ENCODE data around the gene BIN1. TPM values are rescaled to one million over a fixed set of nuclear protein-coding genes. Genes with fewer than 3 reads are reported as not detected.

The BIN1 gene
- total RNA-seq, 1 donor from 2014 or later, result 38.3 TPM

DNA sequence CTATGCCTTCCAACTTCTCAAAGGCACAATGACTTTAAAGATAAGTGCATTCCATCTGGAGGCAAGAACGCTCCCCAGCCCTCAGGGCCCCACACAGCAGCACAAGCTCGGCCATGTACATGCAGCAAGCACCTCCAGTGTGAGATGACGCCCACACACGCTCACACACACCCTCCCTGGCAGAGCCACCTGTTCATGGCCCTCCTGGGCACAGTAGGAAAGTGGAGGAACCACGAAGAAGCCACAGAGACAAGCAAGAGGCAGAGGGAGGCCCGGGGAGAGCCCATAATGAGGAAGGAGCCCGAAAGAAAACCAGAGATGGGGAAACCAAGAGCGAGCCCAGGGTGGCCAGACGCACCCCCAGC is 21.7 kb downstream of the BIN1 start:
- H3K36me3 Mint-ChIP-seq (ENCODE audit: low read depth), result no peaks in the 10 kb centered on the region
- intact Hi-C loops (cut with micrococcal nuclease), result loop anchor here (10.0 kb wide), 2 partner anchors 330 to 380 kb away; partner anchors contain the start of gene PROC
- peak overlapping the region; percentile 79 for H3K27ac Mint-ChIP-seq
- H3K9me3 Mint-ChIP-seq, result no peaks in the 10 kb centered on the region
- peak; percentile 68 for DNase-seq
- H3K27me3 Mint-ChIP-seq, result peaks cover 5% of the 10 kb centered on the region
- peaks cover 37% of the 10 kb centered on the region for H3K4me1 Mint-ChIP-seq
- H3K4me3 Mint-ChIP-seq, result peak overlapping the region; percentile 25

DNA sequence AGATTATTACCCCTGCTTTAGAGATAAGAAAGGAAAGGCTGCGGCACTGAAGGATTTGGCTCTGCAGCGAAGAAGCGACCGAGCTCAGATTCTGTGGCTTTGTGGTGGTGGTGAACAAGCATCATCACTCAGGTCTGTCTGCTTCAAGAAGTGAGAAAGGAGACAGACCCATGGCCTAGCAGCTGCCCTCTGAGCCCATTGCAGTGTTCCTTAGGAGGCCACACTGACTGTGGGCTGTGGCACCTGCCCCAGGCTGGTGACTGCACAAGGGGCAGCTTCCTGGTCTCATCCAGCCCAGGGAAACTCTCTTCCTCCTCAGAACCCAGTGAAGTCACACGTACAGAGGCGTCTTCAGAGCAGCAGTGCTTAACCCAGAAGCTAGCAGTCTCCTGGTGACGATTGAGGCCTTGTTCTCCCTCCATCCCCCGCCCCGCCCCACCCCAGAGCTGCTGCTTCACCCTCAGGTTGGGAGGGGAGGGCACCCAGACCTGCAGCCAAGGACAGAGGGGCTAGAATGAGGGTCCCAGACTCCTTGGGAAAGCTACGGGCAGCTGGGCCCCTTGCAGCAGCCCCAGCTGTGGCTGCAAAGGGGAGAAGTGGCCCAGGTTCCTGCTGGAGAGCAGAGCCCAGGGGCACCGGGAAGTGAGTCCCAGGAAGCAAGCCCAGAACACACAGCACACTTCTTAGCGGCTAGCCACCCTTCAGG is 22.2 kb downstream of the BIN1 start:
- Mint-ChIP-seq H3K4me3 (peak overlapping the region; percentile 47), H3K36me3 (ENCODE audit: low read depth) (no peaks in the 10 kb centered on the region), H3K4me1 (peaks cover 43% of the 10 kb centered on the region), H3K27ac (peak overlapping the region; percentile 84), H3K27me3 (peaks cover 2% of the 10 kb centered on the region), H3K9me3 (no peaks in the 10 kb centered on the region)
- intact Hi-C loops (cut with micrococcal nuclease), result loop anchor here (5.0 to 10.0 kb wide), 6 partner anchors 208 to 478 kb away; partner anchors contain the start of genes ERCC3, GYPC, MAP3K2 and PROC
- DNase-seq, result peak; percentile 81

DNA sequence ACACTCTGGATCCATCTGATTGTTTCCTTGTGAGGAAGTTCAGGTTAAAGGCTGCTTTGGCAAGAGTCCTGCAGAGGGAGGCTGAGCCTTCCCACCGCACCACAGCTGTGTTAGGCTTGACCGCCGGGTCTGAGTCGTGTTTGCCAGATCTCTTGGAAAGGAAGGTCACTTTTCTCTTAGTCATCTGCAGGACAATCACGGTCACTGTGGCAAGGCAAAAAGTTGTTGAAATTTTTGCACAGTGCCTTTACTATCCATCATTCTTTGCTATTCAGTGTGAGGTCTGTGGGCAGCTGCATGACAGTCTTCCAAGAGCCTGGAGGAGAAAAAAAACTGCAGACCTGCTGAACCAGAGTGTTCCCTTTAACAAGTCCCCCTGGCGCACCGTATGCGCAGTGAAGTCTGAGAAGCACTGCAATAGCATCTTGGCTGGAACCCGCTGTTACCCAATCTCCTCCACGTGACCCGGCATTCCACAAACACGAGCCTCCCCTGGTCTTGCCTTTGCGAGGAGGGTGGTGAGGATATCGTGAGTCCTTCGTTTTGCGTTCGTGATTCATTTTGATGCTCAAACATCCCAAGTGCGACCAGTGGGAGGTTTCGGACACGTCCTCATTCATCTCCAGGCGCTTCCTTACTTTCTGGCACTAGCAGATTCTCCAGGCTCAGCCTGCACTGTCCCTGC is 23.0 kb downstream of the BIN1 start:
- peaks cover 2% of the 10 kb centered on the region for H3K27me3 Mint-ChIP-seq
- peak overlapping the region; percentile 84 for H3K27ac Mint-ChIP-seq
- intact Hi-C loops (cut with micrococcal nuclease), result loop anchor here (5.0 to 10.0 kb wide), 6 partner anchors 208 to 478 kb away; partner anchors contain the start of genes ERCC3, GYPC, MAP3K2 and PROC
- no peak for DNase-seq
- no peaks in the 10 kb centered on the region for H3K36me3 Mint-ChIP-seq (ENCODE audit: low read depth)
- no peaks in the 10 kb centered on the region for H3K9me3 Mint-ChIP-seq
- peak overlapping the region; percentile 47 for H3K4me3 Mint-ChIP-seq
- peaks cover 51% of the 10 kb centered on the region for H3K4me1 Mint-ChIP-seq

DNA sequence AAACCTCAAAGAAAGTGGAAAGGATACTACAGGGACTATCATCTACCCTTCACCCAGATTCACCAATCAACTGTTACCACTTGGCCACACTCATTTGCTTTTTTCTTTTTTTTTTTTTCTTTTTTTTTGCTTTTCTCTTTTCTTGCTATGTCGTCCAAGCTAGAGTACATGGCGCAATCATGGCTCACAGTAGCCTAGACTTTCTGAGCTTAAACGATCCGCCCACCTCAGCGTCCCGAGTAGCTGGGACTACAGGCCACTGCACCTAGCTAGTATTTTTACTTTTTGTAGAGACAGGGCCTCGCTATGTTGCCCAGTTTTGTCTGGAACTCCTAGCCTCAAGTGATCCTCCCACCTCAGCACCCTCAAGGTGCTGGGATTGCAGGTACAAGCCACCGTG is 24.0 kb downstream of the BIN1 start:
- peaks cover 58% of the 10 kb centered on the region for H3K4me1 Mint-ChIP-seq

DNA sequence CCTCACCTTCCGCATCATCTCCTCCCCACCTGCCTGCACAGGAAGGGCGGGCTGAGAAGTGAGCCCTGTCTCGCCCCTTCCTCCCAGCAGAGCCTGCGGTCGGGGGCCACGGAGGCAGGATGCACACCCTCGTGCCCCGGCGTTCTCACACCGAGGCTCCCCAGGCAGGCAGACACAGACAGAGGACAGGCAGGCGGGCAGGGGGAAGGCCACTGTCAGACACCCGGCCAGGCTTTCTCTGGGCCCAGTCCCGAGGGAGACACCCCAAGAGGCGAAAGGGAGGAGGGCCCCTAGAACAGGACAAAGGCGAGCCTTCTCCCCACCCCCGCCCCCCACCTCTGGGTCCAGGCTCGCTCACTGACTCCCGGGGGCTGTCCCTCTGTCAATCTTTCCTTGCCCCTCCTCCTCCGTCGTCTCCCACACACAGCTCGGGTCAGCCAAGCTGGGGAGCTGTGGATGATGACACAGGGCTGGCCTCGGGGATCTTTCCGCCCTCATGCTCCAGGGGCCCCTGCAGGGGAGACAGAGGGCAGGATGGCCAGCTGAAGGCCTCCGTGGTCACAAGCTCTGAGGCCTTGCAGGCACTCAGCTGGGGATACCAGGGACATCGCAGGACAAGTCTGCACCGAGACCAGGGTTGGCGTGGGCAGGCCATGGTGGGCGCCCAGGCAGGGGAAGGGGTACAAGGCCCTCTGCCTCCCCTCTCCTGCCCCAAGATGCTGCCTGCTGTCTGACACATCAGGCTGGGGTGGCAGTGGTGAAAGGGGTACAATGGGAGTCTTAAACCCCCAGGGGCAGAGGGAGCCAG is 24.9 kb downstream of the BIN1 start:
- H3K4me1 Mint-ChIP-seq, result peaks cover 64% of the 10 kb centered on the region
- DNase-seq, result peak; percentile 94
- peak overlapping the region; percentile 89 for H3K4me3 Mint-ChIP-seq
- no peaks in the 10 kb centered on the region for H3K9me3 Mint-ChIP-seq
- H3K36me3 Mint-ChIP-seq (ENCODE audit: low read depth), result peaks cover 2% of the 10 kb centered on the region
- no peaks in the 10 kb centered on the region for H3K27me3 Mint-ChIP-seq
- peak overlapping the region; percentile 94 for H3K27ac Mint-ChIP-seq
- intact Hi-C loops (cut with micrococcal nuclease), result loop anchor here (1.0 to 10.0 kb wide), 7 partner anchors 25 to 480 kb away; partner anchors contain the start of genes BIN1, ERCC3, GYPC and MAP3K2

More for the DNA sequence above, 24.0 kb downstream of the BIN1 start:
- intact Hi-C loops (cut with micrococcal nuclease), result loop anchor here (1.0 to 10.0 kb wide), 7 partner anchors 24 to 479 kb away; partner anchors contain the start of genes BIN1, ERCC3, GYPC and MAP3K2
- H3K4me3 Mint-ChIP-seq, result peak overlapping the region; percentile 7
- no peak for DNase-seq
- no peaks in the 10 kb centered on the region for H3K36me3 Mint-ChIP-seq (ENCODE audit: low read depth)
- H3K27ac Mint-ChIP-seq, result peak overlapping the region; percentile 4
- H3K9me3 Mint-ChIP-seq, result no peaks in the 10 kb centered on the region
- H3K27me3 Mint-ChIP-seq, result no peaks in the 10 kb centered on the region

DNA sequence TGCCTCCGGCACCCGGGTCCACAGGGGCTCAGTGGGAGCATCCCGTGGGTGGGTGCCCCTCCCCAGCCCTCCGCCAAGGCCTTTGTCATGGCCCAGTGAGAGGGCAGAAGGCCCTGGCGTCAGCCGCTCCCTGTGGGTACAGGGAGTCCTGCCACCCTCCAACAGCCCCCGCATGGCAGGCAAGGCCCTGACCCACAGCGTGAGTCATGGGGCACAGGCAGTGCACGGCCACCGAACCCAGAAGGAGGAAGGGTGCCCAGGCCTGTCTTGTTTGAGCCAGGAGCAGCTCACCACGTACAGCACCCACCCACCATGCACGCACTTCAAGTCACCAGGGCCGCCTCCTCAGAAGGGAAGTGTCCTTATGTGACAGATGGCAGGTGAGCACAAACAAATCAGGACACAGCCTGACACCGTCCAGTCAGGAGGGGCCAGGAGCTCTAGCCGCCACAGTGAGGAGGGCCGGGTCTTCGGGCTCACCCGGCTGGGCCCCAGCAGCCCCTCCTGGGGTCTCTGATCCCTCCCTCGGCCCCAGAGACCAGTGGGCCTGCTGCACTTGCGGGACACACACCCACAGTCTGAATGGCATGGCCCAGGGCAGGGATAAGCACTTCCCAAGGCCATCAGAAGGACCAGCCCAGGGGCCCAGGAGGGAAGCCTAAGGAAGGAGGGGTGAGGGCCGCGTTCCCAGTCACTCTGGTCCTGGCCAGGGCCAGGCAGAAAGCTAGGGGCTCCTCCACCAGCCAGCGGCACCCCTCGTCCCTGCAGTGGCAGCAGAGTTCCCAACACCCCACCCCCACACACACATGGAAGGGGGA is 25.8 kb downstream of the BIN1 start:
- Mint-ChIP-seq H3K4me3 (peak overlapping the region; percentile 89), H3K27ac (peak overlapping the region; percentile 94), H3K27me3 (no peaks in the 10 kb centered on the region), H3K4me1 (peaks cover 67% of the 10 kb centered on the region), H3K9me3 (no peaks in the 10 kb centered on the region), H3K36me3 (ENCODE audit: low read depth) (peaks cover 5% of the 10 kb centered on the region)
- intact Hi-C loops (cut with micrococcal nuclease), result loop anchor here (5.0 to 10.0 kb wide), 6 partner anchors 211 to 481 kb away; partner anchors contain the start of genes ERCC3, GYPC, MAP3K2 and PROC
- peak; percentile 85 for DNase-seq

DNA sequence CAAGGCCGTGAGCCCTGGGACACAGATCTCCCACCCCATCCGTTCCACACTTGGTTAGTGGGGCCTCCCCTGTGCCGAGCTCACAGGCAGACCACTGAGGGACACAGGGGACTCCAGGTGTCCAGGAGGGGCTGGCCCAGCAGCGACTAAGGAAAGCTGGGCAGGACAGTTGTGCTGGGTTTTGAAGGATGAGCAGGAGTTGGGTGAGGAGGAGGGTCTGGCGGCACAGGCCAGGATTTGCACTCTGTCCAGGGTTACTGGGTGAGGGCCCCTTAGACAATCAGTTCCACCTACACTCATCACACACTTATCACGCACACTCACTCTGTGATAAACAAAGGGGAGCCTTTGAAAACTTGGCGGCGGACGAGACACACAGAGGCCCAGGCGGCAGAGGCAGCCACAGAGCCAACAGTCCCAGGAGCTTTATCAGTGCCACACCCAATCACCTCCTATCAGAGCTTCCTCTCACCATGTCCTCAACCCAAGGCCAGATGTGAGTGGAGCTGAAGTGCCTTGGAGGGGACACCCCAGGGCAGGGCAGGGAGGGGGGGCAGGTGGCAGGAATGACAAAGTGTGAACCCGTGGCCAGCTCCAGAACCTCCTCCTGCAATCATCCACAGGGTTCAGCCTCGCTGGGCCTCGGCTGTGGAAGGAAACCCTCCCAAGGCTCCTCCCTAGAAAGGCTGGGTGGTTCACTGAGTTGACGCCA is 26.6 kb downstream of the BIN1 start:
- peak overlapping the region; percentile 94 for H3K27ac Mint-ChIP-seq
- H3K4me3 Mint-ChIP-seq, result peak overlapping the region; percentile 89
- H3K27me3 Mint-ChIP-seq, result no peaks in the 10 kb centered on the region
- H3K36me3 Mint-ChIP-seq (ENCODE audit: low read depth), result peaks cover 7% of the 10 kb centered on the region
- peaks cover 66% of the 10 kb centered on the region for H3K4me1 Mint-ChIP-seq
- DNase-seq, result peak; percentile 77
- intact Hi-C loops (cut with micrococcal nuclease), result loop anchor here (5.0 to 10.0 kb wide), 6 partner anchors 212 to 482 kb away; partner anchors contain the start of genes ERCC3, GYPC, MAP3K2 and PROC
- no peaks in the 10 kb centered on the region for H3K9me3 Mint-ChIP-seq

DNA sequence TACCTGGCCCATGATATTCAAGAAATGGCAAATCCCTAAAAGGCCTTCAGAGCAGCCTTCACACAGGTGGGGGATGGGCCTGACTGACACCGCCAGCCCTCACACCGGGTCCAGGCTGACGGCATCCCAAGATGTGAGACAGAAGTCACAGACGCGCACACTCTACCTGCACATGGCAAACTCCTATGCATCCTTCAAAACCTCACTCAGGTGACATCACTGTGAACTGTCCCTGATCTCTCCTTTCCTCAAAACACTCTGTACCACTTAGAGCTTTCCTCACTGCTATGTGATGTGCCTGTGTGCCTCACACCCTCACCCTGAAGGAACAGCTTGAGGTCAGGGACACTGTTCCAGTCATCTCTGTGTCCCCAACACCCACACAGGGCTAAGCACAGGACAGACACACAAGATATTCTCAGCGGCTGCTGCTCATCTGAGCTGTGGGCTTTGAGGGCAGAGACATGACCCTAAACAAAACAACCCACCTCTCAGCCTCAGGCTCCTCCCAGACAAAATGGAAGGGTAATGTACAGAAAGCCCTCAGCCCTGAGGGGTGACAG is 27.5 kb downstream of the BIN1 start:
- intact Hi-C loops (cut with micrococcal nuclease), result loop anchor here (1.0 to 10.0 kb wide), 2 partner anchors 14 to 95 kb away; no protein-coding TSS in a partner anchor

DNA sequence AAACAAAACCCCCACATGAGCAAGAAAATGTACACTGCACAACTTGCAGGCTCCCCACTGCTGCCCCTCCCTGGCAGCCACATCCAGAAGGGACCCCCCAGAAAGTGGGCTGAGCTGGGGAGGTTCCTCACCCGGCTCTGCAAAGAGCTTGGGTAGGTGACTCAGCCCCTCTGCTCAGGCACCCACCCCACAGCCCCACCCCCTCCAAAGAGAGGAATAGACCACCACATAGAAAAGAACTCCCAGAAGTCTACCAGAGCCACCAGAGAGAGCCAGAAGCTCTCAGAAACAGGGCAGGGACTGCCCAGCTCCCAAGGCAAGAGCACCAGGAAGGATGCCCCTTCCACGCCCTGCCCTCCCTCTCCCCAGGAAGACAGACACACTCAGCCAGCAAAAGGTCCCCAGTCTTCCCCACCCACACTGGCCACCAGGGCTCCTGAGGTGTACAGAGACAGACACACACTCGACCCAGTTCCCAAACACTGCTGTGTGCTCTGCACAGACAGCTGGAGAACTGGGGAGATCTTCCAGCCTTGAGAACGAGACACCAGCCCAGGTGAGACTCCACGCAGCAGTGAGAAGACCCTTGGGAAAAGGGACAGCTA is 28.2 kb downstream of the BIN1 start:
- Mint-ChIP-seq H3K4me1 (peaks cover 59% of the 10 kb centered on the region), H3K27me3 (no peaks in the 10 kb centered on the region), H3K4me3 (peak overlapping the region; percentile 89), H3K9me3 (no peaks in the 10 kb centered on the region), H3K27ac (peak overlapping the region; percentile 94), H3K36me3 (ENCODE audit: low read depth) (peaks cover 7% of the 10 kb centered on the region)
- intact Hi-C loops (cut with micrococcal nuclease), result loop anchor here (1.0 to 10.0 kb wide), 2 partner anchors 13 to 96 kb away; no protein-coding TSS in a partner anchor
- DNase-seq, result no peak

More for the DNA sequence above, 27.5 kb downstream of the BIN1 start:
- H3K9me3 Mint-ChIP-seq, result no peaks in the 10 kb centered on the region
- H3K4me3 Mint-ChIP-seq, result peak overlapping the region; percentile 89
- H3K36me3 Mint-ChIP-seq (ENCODE audit: low read depth), result peaks cover 7% of the 10 kb centered on the region
- H3K27ac Mint-ChIP-seq, result peak overlapping the region; percentile 94
- DNase-seq, result no peak
- no peaks in the 10 kb centered on the region for H3K27me3 Mint-ChIP-seq
- peaks cover 62% of the 10 kb centered on the region for H3K4me1 Mint-ChIP-seq

DNA sequence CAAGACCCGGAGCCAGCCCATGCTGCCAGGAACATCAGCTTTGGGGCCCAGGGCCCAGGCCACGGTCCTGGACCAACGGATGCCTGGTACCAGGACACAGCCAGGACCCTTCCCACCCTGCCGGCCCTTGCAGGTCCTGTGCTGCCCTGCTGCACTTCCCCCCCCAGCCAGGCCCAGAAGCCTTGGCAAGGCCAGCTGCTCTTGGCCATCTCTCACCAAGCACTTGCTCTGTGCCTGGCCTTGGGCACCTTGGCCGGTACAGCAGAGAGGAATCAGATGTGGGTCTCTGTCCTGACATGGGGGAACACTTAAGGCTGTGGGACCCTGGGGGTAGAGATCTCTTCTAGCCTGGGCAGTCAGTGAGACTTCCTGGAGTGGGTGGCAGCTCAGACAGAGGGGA is 28.9 kb downstream of the BIN1 start:
- Mint-ChIP-seq H3K27me3 (no peaks in the 10 kb centered on the region), H3K9me3 (no peaks in the 10 kb centered on the region), H3K4me3 (peak overlapping the region; percentile 29), H3K36me3 (ENCODE audit: low read depth) (peaks cover 7% of the 10 kb centered on the region), H3K4me1 (peaks cover 53% of the 10 kb centered on the region), H3K27ac (peak overlapping the region; percentile 73)
- no peak for DNase-seq
- intact Hi-C loops (cut with micrococcal nuclease), result loop anchor here (10.0 kb wide), 1 partner anchor 97 kb away; no protein-coding TSS in a partner anchor

DNA sequence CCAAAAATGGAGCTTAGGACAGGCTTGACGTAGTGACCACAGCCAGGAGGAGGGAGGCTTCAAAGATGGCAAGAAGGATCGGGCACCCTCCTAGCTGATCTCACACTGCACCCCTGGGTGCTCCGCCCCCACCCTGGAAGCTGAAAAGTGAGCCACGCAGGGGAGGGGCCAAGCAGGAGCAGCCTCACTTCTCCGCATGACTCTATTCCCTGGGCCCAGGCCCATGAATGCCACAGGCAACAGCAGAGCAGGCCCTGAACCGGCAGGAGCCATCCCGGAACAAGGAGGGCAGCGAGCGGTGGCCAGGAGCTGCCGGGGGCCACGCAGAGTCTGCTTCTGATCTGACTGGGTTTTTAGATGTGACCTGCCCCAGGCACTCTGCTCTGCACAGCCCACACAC is 30.0 kb downstream of the BIN1 start:
- H3K27me3 Mint-ChIP-seq, result no peaks in the 10 kb centered on the region
- no peaks in the 10 kb centered on the region for H3K9me3 Mint-ChIP-seq
- H3K27ac Mint-ChIP-seq, result peak overlapping the region; percentile 52
- peaks cover 7% of the 10 kb centered on the region for H3K36me3 Mint-ChIP-seq (ENCODE audit: low read depth)
- intact Hi-C loops (cut with micrococcal nuclease), result loop anchor here (10.0 kb wide), 1 partner anchor 98 kb away; no protein-coding TSS in a partner anchor
- H3K4me3 Mint-ChIP-seq, result no peak overlapping the region
- DNase-seq, result no peak
- peaks cover 44% of the 10 kb centered on the region for H3K4me1 Mint-ChIP-seq

All from activated CD4-positive, alpha-beta T cell treated with anti-CD3 and anti-CD28 coated beads, Interleukin-2, amount 10 ng/mL, durations not matched to agents 24 days and 14 days (primary cell).